ENCODE data around the gene DOLPP1. TPM values are rescaled to one million over a fixed set of nuclear protein-coding genes. Genes with fewer than 3 reads are reported as not detected.
"Not testable (repeated sequence)": the region's sequence is repeated elsewhere in the genome, so short reads cannot be mapped to it uniquely, and the experiment has no call there.

DOLPP1 gene
- total RNA-seq, 1 experiment from 2014 or later: 12.9 TPM

DNA sequence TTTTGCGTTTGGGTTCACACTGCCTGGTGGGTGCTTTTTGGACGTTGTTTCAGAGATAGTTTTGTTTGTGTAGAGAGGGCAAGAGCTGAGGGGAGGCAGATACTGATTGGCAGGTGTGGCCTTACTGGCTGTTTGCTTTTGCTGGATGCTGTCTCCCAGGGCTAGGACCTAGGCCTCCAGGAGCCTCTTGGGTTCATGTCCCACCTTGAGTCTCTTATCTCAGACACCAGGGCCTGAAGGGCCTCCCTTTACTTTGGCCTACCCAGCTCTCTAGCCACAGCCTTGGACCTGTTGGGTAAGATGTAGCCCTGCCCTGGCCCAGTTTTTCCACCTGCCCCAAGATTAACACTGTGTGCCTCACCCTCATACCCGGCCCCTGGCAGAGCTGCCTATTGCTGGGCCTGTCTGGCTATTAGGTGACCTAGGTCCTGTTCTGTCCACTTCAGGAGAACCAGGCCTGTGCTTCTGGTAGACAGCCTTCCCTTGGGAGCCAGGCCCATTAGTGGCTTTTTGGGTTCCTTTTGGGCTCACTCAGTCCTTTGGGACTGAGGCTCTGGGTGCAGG, 43.7 kb downstream of the DOLPP1 start:
- in situ Hi-C loops (cut with HindIII; ENCODE audit: low pct_unique_long_range_greater_than_20kb, low sequenced_read_pairs): no loop called here
- no peak for DNase-seq (ENCODE audit: low read depth, low spot score)

DNA sequence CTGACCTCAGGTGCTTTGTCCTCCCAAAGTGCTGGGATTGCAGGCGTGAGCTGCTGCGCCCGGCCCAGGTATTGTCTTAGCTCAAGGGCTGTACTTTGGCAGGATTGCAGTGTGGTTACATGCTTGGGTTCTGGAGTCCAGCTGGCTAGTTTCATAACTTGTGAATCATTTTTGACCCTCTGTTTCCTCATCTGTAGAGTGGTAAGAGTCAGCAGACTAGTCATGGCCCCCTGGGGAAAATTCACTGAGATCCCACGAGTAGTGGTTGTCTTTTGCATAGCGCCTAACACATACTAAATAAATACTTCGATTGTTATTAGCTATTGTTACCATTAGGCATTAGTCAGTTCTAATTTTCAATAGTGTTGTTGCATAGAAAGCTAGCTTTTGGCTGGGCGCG, 44.6 kb downstream of the DOLPP1 start:
- in situ Hi-C loops (cut with HindIII; ENCODE audit: low pct_unique_long_range_greater_than_20kb, low sequenced_read_pairs): no loop called here
- peak; percentile 46 for DNase-seq (ENCODE audit: low read depth, low spot score)

DNA sequence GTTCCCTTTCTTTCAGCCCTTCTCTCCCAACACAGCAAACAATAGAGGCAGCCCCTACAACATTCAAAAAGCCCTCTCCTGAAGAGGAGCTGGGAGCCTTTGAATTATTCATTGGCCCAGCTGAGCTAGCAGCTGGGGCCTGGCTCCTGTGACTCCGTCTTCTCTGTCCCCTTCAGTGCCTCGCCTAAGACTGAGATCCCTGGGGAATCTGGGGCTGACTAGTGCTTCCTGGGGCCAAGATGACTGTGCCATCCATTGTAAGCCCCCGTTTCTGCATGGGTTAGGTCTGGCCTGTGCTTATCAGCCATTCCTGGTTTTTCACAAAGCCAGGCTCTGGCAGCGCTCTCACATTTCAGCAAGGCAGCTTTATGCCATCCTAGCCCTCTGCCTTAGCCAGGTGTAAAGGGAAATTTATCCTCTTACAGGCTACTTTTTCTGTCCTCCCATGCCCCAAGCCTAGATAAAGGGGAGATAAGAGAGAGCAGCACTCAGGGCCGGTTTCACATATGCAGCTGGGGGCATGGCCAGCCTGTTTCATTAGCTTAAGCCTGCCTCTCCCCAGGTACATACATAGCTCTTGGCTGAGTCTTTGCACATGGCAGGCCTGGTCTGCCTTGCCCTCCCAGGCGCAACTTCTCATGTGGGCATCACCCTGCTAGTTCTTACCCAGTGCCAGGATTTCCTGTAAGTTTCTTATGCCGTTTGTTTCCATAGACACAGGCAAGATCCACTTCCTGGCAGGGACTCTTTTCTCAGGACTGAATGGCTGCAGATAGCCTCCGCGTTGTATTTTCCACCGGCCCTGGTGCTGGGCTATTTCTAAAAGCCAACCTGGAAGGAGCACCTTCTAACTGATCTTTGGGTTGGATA, 46.1 kb downstream of the DOLPP1 start:
- no peak for DNase-seq (ENCODE audit: low read depth, low spot score)
- in situ Hi-C loops (cut with HindIII; ENCODE audit: low pct_unique_long_range_greater_than_20kb, low sequenced_read_pairs): no loop called here

DNA sequence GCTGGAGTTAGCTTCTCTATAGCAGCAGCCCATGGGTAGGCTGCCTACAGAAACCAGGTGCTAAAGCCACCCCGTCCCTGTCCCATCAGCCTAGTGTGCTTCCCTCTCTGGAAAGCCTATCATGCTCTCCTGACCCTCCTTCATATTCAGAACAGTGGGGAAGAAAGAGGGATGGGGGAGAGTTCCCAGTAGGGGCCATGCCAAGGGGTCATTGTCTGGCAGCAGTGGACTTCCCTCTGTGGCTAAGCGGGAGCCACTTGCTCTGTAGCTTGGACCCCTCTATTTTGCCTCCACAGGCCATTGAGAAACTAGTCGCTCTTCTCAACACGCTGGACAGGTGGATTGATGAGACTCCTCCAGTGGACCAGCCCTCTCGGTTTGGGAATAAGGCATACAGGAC, 47.8 kb downstream of the DOLPP1 start:
- in situ Hi-C loops (cut with HindIII; ENCODE audit: low pct_unique_long_range_greater_than_20kb, low sequenced_read_pairs): no loop called here

DNA sequence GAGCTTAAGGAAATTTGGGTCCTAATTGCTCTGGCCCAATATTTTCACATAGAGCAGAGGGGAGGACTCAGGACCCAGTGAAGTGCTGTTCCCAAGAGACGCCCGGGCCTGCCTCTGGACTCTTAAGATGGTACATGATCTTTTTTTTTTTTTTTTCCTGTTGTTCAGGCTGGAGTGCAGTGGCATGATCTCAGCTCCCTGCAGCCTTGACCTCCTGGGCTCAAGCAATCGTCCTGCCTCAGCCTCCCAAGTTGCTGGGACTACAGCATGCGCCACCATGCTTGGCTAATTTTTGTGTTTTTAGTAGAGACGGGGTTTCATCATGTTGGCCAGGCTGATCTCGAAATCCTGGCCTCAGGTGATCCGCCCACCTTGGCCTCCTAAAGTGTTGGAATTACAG, 49.4 kb downstream of the DOLPP1 start:
- in situ Hi-C loops (cut with HindIII; ENCODE audit: low pct_unique_long_range_greater_than_20kb, low sequenced_read_pairs): loop anchor here (10.0 kb wide), 1 partner anchor 505 kb away; no protein-coding TSS in a partner anchor

More for the DNA sequence above, 47.8 kb downstream of the DOLPP1 start:
- DNase-seq (ENCODE audit: low read depth, low spot score): no peak

DNA sequence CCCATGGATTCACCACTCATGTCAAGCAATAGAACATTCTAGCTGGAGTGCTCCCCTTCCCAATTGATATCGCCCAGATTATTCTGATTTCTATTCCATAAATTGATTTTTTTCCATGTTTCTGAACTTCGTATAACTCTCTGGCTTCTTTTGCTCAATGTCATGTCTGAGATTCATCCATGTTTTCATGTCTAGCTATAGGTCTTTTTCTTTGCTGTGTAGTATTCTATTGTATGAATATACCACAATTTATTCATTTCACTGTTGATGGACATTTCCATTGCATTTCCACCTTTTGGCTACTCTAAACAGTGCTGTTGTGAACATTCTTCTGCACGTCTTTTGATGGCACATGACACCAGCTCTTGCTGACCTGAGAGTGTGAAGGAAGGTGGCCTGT, 49.9 kb downstream of the DOLPP1 start:
- in situ Hi-C loops (cut with HindIII; ENCODE audit: low pct_unique_long_range_greater_than_20kb, low sequenced_read_pairs): loop anchor here (10.0 kb wide), 1 partner anchor 504 kb away; no protein-coding TSS in a partner anchor

More for the DNA sequence above, 49.4 kb downstream of the DOLPP1 start:
- DNase-seq (ENCODE audit: low read depth, low spot score): not testable (repeated sequence)

DNA sequence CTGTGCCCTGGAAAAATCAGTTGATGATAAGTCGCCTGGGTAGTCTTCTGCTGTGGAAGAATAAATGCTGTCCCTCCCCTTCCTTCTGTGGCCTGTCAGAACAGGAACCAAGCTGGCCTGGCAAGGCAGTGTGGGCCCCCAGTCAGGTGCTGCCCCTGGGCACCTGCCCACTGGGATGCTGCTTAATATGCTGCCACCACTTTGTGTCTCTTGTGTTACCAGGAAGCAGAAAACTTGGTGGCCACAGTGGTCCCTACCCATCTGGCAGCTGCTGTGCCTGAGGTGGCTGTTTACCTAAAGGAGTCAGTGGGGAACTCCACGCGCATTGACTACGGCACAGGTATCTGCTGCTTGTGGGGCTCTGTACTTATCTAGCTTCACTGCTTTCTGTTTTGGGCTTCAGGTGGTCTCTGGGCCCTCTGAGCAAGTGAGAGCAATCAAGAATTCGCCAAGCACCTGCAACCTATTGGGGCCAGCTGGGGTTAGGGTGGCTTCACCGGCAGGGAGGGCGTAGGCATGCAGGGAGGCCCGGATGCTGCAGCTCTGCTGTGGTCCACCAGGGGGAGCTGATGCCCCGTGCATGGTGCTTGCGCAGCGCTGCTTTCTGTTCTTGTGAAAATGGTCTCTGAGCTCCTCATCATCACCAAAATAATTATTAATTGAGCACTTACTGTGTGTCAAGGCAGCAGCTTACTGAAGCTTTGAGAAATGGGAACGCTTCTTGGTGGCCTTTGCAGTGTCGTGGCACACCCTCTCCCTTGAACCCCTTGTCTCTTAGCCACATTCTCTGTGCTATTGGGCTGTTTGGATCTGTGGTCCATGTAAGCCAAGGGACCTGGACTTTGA, 50.6 kb downstream of the DOLPP1 start:
- in situ Hi-C loops (cut with HindIII; ENCODE audit: low pct_unique_long_range_greater_than_20kb, low sequenced_read_pairs): loop anchor here (10.0 kb wide), 1 partner anchor 503 kb away; no protein-coding TSS in a partner anchor
- DNase-seq (ENCODE audit: low read depth, low spot score): peak; percentile 74

More for the DNA sequence above, 49.9 kb downstream of the DOLPP1 start:
- no peak for DNase-seq (ENCODE audit: low read depth, low spot score)

DNA sequence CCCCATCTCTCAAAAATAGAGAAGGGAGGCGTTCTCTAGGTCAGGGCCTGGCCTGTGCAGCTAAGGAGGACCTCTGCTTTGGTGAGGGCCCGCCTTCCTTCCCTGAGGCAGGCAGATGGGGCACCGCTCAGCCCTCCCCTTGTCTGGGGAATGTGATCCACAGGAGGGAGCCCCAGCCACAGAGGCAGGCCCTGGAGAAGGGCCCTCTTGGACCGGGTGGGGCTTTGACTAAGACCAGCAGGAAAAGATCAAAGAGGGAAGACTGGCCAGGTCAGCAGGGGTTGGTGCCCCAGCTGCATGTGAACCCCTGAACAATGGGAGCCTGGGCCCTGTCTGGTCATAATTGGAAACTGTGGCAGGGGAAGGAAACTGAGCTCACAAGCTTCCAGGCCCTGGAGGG, 52.2 kb downstream of the DOLPP1 start:
- no peak for DNase-seq (ENCODE audit: low read depth, low spot score)
- in situ Hi-C loops (cut with HindIII; ENCODE audit: low pct_unique_long_range_greater_than_20kb, low sequenced_read_pairs): loop anchor here (10.0 kb wide), 1 partner anchor 502 kb away; no protein-coding TSS in a partner anchor

DNA sequence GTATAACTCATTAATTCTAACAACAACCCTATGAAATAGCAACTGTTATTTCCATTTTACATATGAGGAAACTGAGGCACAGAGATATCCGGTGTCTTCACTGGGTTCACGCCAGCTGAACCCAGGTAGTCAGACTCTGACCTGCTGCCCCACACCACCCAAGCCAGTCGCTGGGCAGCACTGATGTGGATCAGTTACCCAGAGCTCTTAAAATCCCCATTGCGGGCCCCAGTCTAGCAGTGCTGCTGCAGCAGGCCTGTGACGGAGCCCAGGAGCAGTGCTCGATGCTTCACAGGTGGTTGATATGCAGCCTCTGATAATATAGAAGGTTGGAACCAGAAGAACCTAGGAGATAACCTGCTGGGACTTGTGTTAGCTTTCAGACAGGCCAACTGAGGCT, 54.6 kb downstream of the DOLPP1 start:
- no peak for DNase-seq (ENCODE audit: low read depth, low spot score)
- in situ Hi-C loops (cut with HindIII; ENCODE audit: low pct_unique_long_range_greater_than_20kb, low sequenced_read_pairs): loop anchor here (10.0 kb wide), 1 partner anchor 499 kb away; no protein-coding TSS in a partner anchor

DNA sequence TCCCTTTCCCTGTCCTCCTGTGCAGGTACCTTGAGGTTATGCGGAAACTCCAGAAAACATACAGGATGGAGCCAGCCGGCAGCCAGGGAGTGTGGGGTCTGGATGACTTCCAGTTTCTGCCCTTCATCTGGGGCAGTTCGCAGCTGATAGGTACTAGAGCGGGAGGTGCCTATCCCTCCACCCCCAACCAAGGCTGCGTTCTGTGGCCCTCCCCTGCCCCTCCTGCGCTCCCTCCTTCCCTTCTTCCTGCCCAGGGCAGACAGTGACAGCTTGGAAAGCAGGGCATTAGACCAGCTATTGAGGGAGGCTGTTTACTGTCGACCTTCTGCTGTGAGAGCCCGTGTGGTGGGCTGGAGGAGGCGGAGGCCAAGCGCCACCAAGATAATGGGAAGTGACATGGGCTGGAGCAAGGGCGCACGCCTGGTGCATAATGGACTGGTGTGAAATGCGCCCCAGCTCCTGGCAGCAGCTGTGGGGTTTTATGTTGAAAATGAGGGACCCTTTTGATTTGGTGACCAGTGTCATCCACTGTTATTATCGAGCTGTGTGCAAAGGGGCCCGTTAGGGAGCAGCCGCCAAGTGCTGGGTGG, 55.6 kb downstream of the DOLPP1 start:
- no peak for DNase-seq (ENCODE audit: low read depth, low spot score)
- in situ Hi-C loops (cut with HindIII; ENCODE audit: low pct_unique_long_range_greater_than_20kb, low sequenced_read_pairs): loop anchor here (10.0 kb wide), 1 partner anchor 498 kb away; no protein-coding TSS in a partner anchor

DNA sequence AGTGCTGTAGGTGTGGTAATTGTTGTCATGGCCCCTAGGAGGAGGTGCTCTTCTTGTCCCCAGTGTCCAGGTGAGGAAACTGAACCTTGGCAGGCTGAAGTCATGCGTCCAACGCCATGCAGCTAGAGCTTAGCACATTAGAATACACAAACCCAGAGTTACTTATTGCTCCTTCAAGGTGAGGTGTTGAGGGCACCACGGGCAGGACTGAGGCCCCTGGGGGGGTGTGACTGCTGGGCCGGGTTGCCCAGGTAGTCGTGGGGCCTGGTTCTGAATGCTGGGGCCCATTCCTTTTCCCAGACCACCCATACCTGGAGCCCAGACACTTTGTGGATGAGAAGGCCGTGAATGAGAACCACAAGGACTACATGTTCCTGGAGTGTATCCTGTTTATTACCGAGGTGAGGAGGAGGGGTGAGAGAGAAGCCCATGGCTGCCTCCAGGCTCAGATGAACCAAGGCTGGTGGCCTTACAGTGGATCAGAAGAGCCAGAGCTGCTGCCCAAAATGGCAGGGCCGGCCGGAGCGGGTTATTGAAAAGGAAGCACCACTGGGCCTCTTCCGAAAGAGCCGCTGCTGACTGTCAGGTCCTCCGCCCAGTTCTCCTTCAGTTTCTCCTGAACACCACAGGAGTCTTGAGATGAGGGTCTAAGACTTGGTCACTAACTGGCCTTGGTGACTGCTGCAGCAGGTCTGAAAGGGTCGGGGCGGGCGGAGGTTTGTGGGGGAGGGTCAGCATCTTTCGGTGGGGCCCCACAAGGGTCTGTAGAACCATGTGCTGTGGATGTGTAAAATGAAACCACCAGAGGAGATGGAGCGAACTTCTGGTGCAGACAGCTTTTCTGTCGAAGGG, 56.6 kb downstream of the DOLPP1 start:
- in situ Hi-C loops (cut with HindIII; ENCODE audit: low pct_unique_long_range_greater_than_20kb, low sequenced_read_pairs): loop anchor here (10.0 kb wide), 1 partner anchor 497 kb away; no protein-coding TSS in a partner anchor
- no peak for DNase-seq (ENCODE audit: low read depth, low spot score)

DNA sequence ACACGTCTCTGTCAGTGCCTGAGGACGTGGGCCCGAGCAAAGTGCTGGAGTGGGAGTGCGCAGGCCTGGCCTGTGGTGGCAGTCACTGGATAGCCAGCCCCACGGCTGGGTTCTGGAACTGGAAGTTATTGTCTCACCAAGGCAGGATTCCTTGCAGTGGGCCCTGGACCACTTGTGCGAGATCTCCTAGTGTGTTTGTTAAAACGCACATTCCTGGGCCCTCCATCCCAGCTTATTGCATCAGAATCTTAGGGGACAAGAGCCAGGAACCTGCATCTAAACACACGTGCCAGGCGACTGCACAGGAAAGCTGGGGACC, 57.2 kb downstream of the DOLPP1 start:
- DNase-seq (ENCODE audit: low read depth, low spot score): no peak
- in situ Hi-C loops (cut with HindIII; ENCODE audit: low pct_unique_long_range_greater_than_20kb, low sequenced_read_pairs): loop anchor here (10.0 kb wide), 1 partner anchor 497 kb away; no protein-coding TSS in a partner anchor

DNA sequence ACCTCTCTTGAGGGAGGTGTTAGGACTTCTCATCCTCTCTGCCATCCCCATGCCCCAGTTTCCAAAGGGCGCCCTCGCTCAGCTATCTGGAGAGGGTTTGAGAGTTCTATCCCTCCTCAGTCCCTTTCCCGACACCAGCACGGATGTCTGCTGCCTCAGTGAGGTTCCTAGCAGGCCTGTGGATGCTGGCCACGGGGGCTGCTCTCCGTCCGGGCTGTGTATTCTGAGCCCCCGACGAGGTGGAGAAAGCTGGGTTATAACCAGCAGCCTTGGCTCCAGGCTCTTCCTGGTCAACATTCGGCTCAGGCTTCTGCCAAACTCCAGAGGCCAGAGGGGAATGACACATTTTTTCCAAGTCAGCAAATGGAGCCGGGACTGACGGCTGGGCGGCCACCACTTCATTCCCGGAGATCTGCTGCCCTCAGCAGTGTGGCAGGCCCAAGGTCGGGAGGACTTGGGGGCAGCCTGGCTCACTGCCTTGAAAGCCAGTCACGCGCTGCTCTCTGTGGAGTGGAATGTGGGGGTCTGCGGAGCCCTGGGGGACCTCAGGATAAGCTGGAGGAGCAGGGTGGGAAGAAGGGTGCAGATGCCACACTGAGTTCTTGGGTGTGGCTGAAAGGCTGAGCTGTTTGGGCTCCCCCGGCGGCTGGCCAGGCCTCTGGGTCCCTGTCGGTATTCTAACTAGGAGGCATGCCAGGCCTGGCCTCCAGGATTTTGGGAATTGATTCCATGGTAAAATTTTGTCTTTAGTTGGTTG, 57.7 kb downstream of the DOLPP1 start:
- peak; percentile 14 for DNase-seq (ENCODE audit: low read depth, low spot score)
- in situ Hi-C loops (cut with HindIII; ENCODE audit: low pct_unique_long_range_greater_than_20kb, low sequenced_read_pairs): loop anchor here (10.0 kb wide), 1 partner anchor 496 kb away; no protein-coding TSS in a partner anchor

DNA sequence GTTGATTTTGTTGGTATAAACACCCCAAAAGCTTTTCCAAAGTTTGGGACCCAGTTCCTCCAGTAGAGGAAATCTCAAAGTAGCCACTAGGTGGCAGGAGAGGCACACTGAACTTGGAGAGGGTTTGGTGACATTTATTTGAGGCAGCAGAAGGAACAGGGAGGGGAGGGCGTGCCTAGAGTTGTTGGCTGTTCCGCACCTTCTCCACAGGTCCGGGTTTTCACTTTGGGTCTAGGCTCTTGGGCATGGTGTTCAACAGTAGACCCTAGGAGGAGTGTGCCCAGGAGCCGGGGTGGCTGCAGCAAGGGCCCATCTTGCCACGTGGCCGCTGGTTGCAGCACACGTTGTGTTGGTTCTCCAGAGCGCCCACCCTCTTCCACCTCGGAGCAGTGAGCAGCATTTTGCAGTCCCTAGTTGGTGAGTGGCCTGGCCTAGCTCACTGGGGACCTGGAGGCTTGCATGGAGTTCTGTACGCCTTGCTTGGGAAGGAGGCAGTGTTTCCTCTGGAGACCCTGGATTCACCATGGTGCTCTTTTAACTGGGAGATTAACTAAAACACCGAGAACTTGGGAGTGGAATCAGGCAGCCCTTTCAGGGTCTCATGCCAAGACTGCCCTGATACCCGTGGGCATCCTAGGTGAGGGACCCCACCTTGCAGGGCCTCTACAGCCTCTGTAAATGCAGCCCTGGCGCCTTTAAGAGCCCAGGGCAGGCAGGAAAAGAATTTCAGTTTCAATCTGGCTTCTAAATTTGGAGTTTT, 58.5 kb downstream of the DOLPP1 start:
- DNase-seq (ENCODE audit: low read depth, low spot score): peak; percentile 90
- in situ Hi-C loops (cut with HindIII; ENCODE audit: low pct_unique_long_range_greater_than_20kb, low sequenced_read_pairs): loop anchor here (10.0 kb wide), 1 partner anchor 495 kb away; no protein-coding TSS in a partner anchor

DNA sequence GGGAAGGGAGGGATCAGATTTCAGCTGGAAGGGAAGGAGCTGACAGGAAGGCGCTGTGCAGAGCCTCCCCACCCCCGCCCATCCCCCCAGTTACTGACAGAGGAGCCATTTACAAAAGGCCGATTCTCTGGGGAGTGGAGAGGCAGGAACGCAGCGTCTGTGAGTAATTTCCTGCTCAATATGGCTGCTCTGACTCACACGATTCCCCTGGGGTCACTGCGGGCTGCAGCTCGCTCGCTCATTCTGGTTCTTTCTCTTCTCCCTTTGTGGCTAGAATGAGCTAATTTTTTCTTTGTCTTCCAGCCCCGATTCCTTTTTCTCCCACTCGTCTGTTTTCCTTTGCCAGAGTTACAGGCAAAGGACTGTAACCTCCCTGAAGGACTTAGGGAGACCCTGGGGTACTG, 59.1 kb downstream of the DOLPP1 start:
- DNase-seq (ENCODE audit: low read depth, low spot score): peak; percentile 100
- in situ Hi-C loops (cut with HindIII; ENCODE audit: low pct_unique_long_range_greater_than_20kb, low sequenced_read_pairs): loop anchor here (10.0 kb wide), 1 partner anchor 495 kb away; no protein-coding TSS in a partner anchor

All from SK-MEL-5 (cell line).